HG03342 (cell line): ENCODE measurements around the gene PIK3R1.
"Not testable (repeated sequence)": the region's sequence is repeated elsewhere in the genome, so short reads cannot be mapped to it uniquely, and the experiment has no call there.

Source experiments
- ATAC-seq: cut with Tn5 transposase; IDR thresholded peaks from one replicate; pipeline ENCODE4 v1.9.1; 2021; ENCODE audit warnings: mild to moderate bottlenecking, moderate library complexity; ENCODE audit not compliant: unreplicated experiment

Gene PIK3R1

GRCh38 chr5:68225188-68225910 is 9.8 kb downstream of the PIK3R1 start:
- ATAC-seq = no peak

- ATAC-seq = no peak
Observed at GRCh38 chr5:68225911-68226545, 10.5 kb downstream of the PIK3R1 start.

- no peak for ATAC-seq
Observed at GRCh38 chr5:68226546-68227073, 11.1 kb downstream of the PIK3R1 start.

GRCh38 chr5:68227532-68228160 is 12.1 kb downstream of the PIK3R1 start:
- no peak for ATAC-seq

GRCh38 chr5:68229416-68229815 is 13.9 kb downstream of the PIK3R1 start:
- no peak for ATAC-seq

- no peak for ATAC-seq
Observed at GRCh38 chr5:68230285-68230684, 14.7 kb downstream of the PIK3R1 start.

- no peak for ATAC-seq
Observed at GRCh38 chr5:68231414-68232076, 16.0 kb downstream of the PIK3R1 start.

- no peak for ATAC-seq
Observed at GRCh38 chr5:68232277-68232676, 16.7 kb downstream of the PIK3R1 start.

- no peak for ATAC-seq
Observed at GRCh38 chr5:68233075-68233474, 17.5 kb downstream of the PIK3R1 start.

- not testable (repeated sequence) for ATAC-seq
Observed at GRCh38 chr5:68235229-68235628, 19.7 kb downstream of the PIK3R1 start.

GRCh38 chr5:68237715-68238114 is 22.2 kb downstream of the PIK3R1 start:
- ATAC-seq = no peak

GRCh38 chr5:68239487-68239886 is 23.9 kb downstream of the PIK3R1 start:
- peak; percentile 98 for ATAC-seq

- peak; percentile 45 for ATAC-seq
Observed at GRCh38 chr5:68240202-68240601, 24.6 kb downstream of the PIK3R1 start.

GRCh38 chr5:68240771-68241170 is 25.2 kb downstream of the PIK3R1 start:
- no peak for ATAC-seq

- ATAC-seq = no peak
Observed at GRCh38 chr5:68242743-68243142, 27.2 kb downstream of the PIK3R1 start.

GRCh38 chr5:68243251-68243650 is 27.7 kb downstream of the PIK3R1 start:
- no peak for ATAC-seq

GRCh38 chr5:68243681-68244080 is 28.1 kb downstream of the PIK3R1 start:
- ATAC-seq = no peak

- no peak for ATAC-seq
Observed at GRCh38 chr5:68245319-68245718, 29.8 kb downstream of the PIK3R1 start.

- ATAC-seq = no peak
Observed at GRCh38 chr5:68246802-68247201, 31.2 kb downstream of the PIK3R1 start.

GRCh38 chr5:68247627-68248026 is 32.1 kb downstream of the PIK3R1 start:
- no peak for ATAC-seq

GRCh38 chr5:68248896-68249295 is 33.3 kb downstream of the PIK3R1 start:
- ATAC-seq = no peak
